PC-9 (cell line): ENCODE measurements around the gene C3orf20. TPM values are rescaled to one million over a fixed set of nuclear protein-coding genes. Genes with fewer than 3 reads are reported as not detected.

Experiments
- BruUV-seq: library from RNA; stranded (reverse); fragments of 400-500 nt; replicated peaks from 2 replicates; lab custom pipeline; 2021; lab: Mats Ljungman, UMichigan
- CTCF ChIA-PET: fragments of 300-600 bp; sonication (Branson Sonifier 250); formaldehyde crosslinking; loops from one replicate; lab custom pipeline; 2022; ENCODE audit warnings: antibody characterized with exemption; lab: Charles Lee
- POLR2A ChIA-PET: fragments of 300-600 bp; sonication (Branson Sonifier 250); formaldehyde crosslinking; loops from one replicate; lab custom pipeline; 2022; ENCODE audit warnings: antibody characterized with exemption; ENCODE audit not compliant: unreplicated experiment; lab: Charles Lee
- DNase-seq, 2 experiments: peaks; one replicate each; pipeline versions ENCODE4 v3.0.0 to v3.0.0-alpha.2; 2015 to 2022; ENCODE audit warnings: mixed read lengths in 1 of 2
- H2AFZ ChIP-seq: fragments of 200-600 bp; sonication (generic); 2 replicates; pipeline ENCODE4 v1.8.1; 2017; ENCODE audit warnings: antibody characterized with exemption
- H3F3A ChIP-seq: fragments of 200-600 bp; sonication (generic); 2 replicates; pipeline ENCODE4 v1.8.1; 2017; ENCODE audit warnings: antibody characterized with exemption, mild to moderate bottlenecking, low read depth; ENCODE audit not compliant: insufficient read depth
- H3K27ac ChIP-seq: fragments of 200-600 bp; sonication (generic); 2 replicates; pipeline ENCODE4 v1.6.1; 2016; ENCODE audit warnings: mixed run types
- H3K27me3 ChIP-seq: fragments of 200-600 bp; sonication (generic); 2 replicates; pipeline ENCODE4 v1.6.1; 2016; ENCODE audit warnings: low read depth, mixed run types; ENCODE audit not compliant: insufficient read depth
- H3K36me3 ChIP-seq: fragments of 200-600 bp; sonication (generic); 2 replicates; pipeline ENCODE4 v1.6.1; 2016; ENCODE audit warnings: low read depth, mixed run types
- H3K4me1 ChIP-seq: fragments of 200-600 bp; sonication (generic); replicated peaks from 2 replicates; pipeline ENCODE4 v1.6.1; 2016; ENCODE audit warnings: mixed run types; ENCODE audit not compliant: insufficient read depth
- H3K4me2 ChIP-seq: fragments of 200-600 bp; sonication (generic); 2 replicates; pipeline ENCODE4 v1.6.1; 2017; ENCODE audit warnings: mixed run types
- H3K4me3 ChIP-seq: fragments of 200-600 bp; sonication (generic); 2 replicates; pipeline ENCODE4 v1.6.1; 2016; ENCODE audit warnings: mixed run types
- H3K79me2 ChIP-seq: fragments of 200-600 bp; sonication (generic); 2 replicates; pipeline ENCODE4 v1.6.1; 2017; ENCODE audit warnings: low read depth, mixed run types
- H3K9me2 ChIP-seq: fragments of 200-600 bp; sonication (generic); 2 replicates; pipeline ENCODE4 v1.8.1; 2017; ENCODE audit warnings: mild to moderate bottlenecking; ENCODE audit not compliant: insufficient read depth
- H3K9me3 ChIP-seq: fragments of 200-600 bp; sonication (generic); 2 replicates; pipeline ENCODE4 v1.8.1; 2016; ENCODE audit warnings: low read depth; ENCODE audit not compliant: insufficient read depth
- H4K20me1 ChIP-seq: fragments of 200-600 bp; sonication (generic); 2 replicates; pipeline ENCODE4 v1.8.1; 2017; ENCODE audit not compliant: insufficient read depth
- EZH2 ChIP-seq: fragments of 200-600 bp; sonication (generic); IDR thresholded peaks from 2 replicates; pipeline ENCODE4 v1.8.0; 2017; ENCODE audit warnings: antibody characterized with exemption, low read depth
- intact Hi-C: fragments of 100-400 bp; cut with micrococcal nuclease; formaldehyde crosslinking; loops from one replicate; pipeline ENCODE4 v1.10.0; 2022; ENCODE audit not compliant: unreplicated experiment
- total RNA-seq: library from RNA; stranded (reverse); gene quantifications from 2 replicates; pipeline ENCODE4 v1.2.3, GENCODE V29; 2021
- TF ChIP-seq, protein P1 (sequence below): fragments of 200-600 bp; sonication (generic); conservative IDR thresholded peaks from 2 replicates; pipeline ENCODE4 v1.6.1; 2017; ENCODE audit warnings: mixed run types, antibody characterized with exemption, mild to moderate bottlenecking, moderate library complexity

The C3orf20 gene
- total RNA-seq, 1 experiment from 2014 or later, result not detected

DNA sequence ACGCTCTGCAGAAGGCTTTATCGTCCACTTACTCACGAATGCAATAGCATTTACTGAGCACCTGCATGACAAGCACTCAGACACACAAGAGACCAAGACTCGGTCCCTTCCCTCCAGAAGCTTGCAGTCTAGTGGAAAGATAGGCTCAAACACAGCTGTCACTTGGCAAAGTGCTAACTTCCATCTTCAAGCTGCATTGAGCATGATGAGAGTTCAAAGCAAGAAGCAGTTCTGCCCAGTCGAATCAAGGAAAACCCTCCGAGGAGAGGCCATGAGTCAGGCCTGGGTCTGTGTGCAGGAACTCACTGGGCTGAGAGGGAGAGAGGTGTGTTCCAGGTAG is 51.5 kb downstream of the C3orf20 start:
- Histone ChIP-seq H4K20me1 (no peaks in the 10 kb centered on the region), H3K79me2 (no peaks in the 10 kb centered on the region)

DNA sequence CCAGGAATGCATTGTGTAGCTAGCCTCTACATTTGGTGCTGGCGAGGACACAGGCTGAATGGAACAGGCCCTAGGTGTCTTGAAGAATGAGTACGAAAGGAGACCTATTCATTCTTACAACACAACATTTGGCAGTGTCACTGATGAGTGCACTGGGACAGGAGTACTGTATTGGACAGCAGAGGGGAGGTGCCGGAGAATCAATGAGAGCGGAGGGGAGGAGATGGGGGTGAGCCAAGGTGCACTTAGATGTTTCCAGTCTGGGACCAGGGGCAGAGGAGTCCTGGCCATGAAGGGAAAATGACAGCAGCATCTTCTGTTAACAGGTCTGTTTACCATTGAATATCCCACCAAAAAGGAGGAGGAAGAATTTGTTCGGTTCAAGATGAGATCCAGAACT is 53.2 kb downstream of the C3orf20 start:
- ChIA-PET CTCF (no interaction called here), POLR2A (interaction anchor here (0.6 kb wide), 1 partner anchor 46 kb away, joined by 5 read pairs; no protein-coding TSS in a partner anchor)
- no peak for DNase-seq

More for the DNA sequence above, 51.5 kb downstream of the C3orf20 start:
- Histone ChIP-seq H3K4me1 (no peaks in the 10 kb centered on the region), H3K27me3 (no peaks in the 10 kb centered on the region), H3K36me3 (no peaks in the 10 kb centered on the region), H3K9me2 (no peaks in the 10 kb centered on the region; the same call in 1 of the 2 replicates), H3K9me3 (no peaks in the 10 kb centered on the region), H2AFZ (no peak overlapping the region), H3K27ac (no peak overlapping the region), H3F3A (no peaks in the 10 kb centered on the region), H3K4me2 (no peak overlapping the region), H3K4me3 (no peak overlapping the region)
- no TSS peak for BruUV-seq
- intact Hi-C loops, result no loop called here
- DNase-seq, result no peak
- ChIA-PET POLR2A (no interaction called here), CTCF (no interaction called here)
- TF ChIP-seq EZH2, result no peak
- TF ChIP-seq, protein P1, sequence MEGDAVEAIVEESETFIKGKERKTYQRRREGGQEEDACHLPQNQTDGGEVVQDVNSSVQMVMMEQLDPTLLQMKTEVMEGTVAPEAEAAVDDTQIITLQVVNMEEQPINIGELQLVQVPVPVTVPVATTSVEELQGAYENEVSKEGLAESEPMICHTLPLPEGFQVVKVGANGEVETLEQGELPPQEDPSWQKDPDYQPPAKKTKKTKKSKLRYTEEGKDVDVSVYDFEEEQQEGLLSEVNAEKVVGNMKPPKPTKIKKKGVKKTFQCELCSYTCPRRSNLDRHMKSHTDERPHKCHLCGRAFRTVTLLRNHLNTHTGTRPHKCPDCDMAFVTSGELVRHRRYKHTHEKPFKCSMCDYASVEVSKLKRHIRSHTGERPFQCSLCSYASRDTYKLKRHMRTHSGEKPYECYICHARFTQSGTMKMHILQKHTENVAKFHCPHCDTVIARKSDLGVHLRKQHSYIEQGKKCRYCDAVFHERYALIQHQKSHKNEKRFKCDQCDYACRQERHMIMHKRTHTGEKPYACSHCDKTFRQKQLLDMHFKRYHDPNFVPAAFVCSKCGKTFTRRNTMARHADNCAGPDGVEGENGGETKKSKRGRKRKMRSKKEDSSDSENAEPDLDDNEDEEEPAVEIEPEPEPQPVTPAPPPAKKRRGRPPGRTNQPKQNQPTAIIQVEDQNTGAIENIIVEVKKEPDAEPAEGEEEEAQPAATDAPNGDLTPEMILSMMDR, result no peak

DNA sequence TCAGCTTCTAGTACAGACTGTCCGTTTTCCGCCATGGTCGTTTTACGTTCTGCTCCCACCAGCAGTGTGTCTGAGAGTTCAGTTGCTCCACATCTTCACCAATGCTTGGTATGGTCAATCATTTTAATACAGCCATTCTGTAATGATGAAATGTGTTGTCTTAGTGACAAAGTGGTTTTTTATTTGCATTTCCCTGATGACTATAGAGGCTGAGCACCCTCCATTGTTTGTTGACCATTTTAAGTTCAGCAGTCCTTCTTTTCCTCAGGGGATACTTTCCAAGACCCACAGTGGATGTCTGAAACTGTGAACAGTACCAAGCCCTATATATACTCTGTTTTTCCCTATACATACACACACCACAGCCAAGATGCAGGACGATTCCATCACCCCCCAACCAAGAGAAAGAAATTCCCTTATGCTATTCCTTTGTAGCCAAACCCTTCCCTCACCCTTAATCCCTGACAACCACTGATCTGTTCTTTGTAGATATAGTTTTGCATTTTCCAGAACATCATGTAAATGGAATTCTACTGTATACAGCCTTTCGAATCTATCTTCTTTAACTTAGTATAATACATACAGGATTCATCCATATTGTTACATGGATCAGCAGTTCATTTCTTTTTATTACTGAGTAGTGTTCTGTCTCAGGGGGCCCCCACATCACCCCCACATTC is 55.9 kb downstream of the C3orf20 start:
- Histone ChIP-seq H3K36me3 (no peaks in the 10 kb centered on the region), H2AFZ (no peak overlapping the region), H3K4me3 (no peak overlapping the region), H3F3A (no peaks in the 10 kb centered on the region), H3K4me2 (no peak overlapping the region), H4K20me1 (no peaks in the 10 kb centered on the region), H3K9me3 (no peaks in the 10 kb centered on the region), H3K27ac (no peak overlapping the region), H3K4me1 (no peaks in the 10 kb centered on the region), H3K79me2 (no peaks in the 10 kb centered on the region), H3K27me3 (no peaks in the 10 kb centered on the region), H3K9me2 (no peaks in the 10 kb centered on the region; the same call in 1 of the 2 replicates)
- TF ChIP-seq EZH2, result no peak
- TF ChIP-seq, protein P1, result no peak
- ChIA-PET POLR2A (no interaction called here), CTCF (no interaction called here)
- BruUV-seq, result no TSS peak
- intact Hi-C loops, result no loop called here
- no peak for DNase-seq

More for the DNA sequence above, 53.2 kb downstream of the C3orf20 start:
- no peak overlapping the region for H3K4me2 ChIP-seq
- intact Hi-C loops, result no loop called here
- no peaks in the 10 kb centered on the region; the same call in 1 of the 2 replicates for H3K9me2 ChIP-seq
- no peaks in the 10 kb centered on the region for H4K20me1 ChIP-seq
- H3K4me1 ChIP-seq, result no peaks in the 10 kb centered on the region
- TF ChIP-seq EZH2, result no peak
- TF ChIP-seq, protein P1, result no peak
- no peaks in the 10 kb centered on the region for H3F3A ChIP-seq
- no peak overlapping the region for H3K27ac ChIP-seq
- no peaks in the 10 kb centered on the region for H3K27me3 ChIP-seq
- H3K36me3 ChIP-seq, result no peaks in the 10 kb centered on the region
- no TSS peak for BruUV-seq
- no peak overlapping the region for H2AFZ ChIP-seq
- H3K9me3 ChIP-seq, result no peaks in the 10 kb centered on the region
- no peaks in the 10 kb centered on the region for H3K79me2 ChIP-seq
- H3K4me3 ChIP-seq, result no peak overlapping the region
